ENCODE measurements around the gene PRAMEF6. TPM values are rescaled to one million over a fixed set of nuclear protein-coding genes. Genes with fewer than 3 reads are reported as not detected.

The PRAMEF6 gene
- total and polyA plus RNA-seq, 5 donors from 2014 or later: not detected

Other genes starting within 250 kb of the PRAMEF6 start
- not detected for gene AADACL3, start 231.5 kb downstream of the PRAMEF6 start, total RNA-seq
- not detected for gene AADACL3, start 231.5 kb downstream of the PRAMEF6 start, polyA plus RNA-seq
- gene CFAP107, start 201.4 kb downstream of the PRAMEF6 start, total RNA-seq: not detected
- gene CFAP107, start 201.4 kb downstream of the PRAMEF6 start, polyA plus RNA-seq: not detected
- not detected for gene PRAMEF12, start 173.8 kb downstream of the PRAMEF6 start, total RNA-seq
- not detected for gene PRAMEF12, start 173.8 kb downstream of the PRAMEF6 start, polyA plus RNA-seq
- not detected for gene PRAMEF1, start 156.2 kb downstream of the PRAMEF6 start, total RNA-seq
- gene PRAMEF1, start 156.2 kb downstream of the PRAMEF6 start, polyA plus RNA-seq: not detected
- not detected for gene PRAMEF11, start 116.2 kb downstream of the PRAMEF6 start, total RNA-seq
- gene PRAMEF11, start 116.2 kb downstream of the PRAMEF6 start, polyA plus RNA-seq: not detected
- not detected for gene HNRNPCL1, start 98.9 kb downstream of the PRAMEF6 start, total RNA-seq
- gene HNRNPCL1, start 98.9 kb downstream of the PRAMEF6 start, polyA plus RNA-seq: under 1 TPM in 1 of 4 donors, not detected in 3; 0.17 TPM
- not detected for gene PRAMEF2, start 90.5 kb downstream of the PRAMEF6 start, total RNA-seq
- gene PRAMEF2, start 90.5 kb downstream of the PRAMEF6 start, polyA plus RNA-seq: not detected
- not detected for gene PRAMEF4, start 61.4 kb downstream of the PRAMEF6 start, total RNA-seq
- not detected for gene PRAMEF4, start 61.4 kb downstream of the PRAMEF6 start, polyA plus RNA-seq
- gene PRAMEF10, start 49.3 kb downstream of the PRAMEF6 start, total RNA-seq: not detected
- gene PRAMEF10, start 49.3 kb downstream of the PRAMEF6 start, polyA plus RNA-seq: not detected
- gene PRAMEF7, start 31.0 kb downstream of the PRAMEF6 start, total RNA-seq: not detected
- not detected for gene PRAMEF7, start 31.0 kb downstream of the PRAMEF6 start, polyA plus RNA-seq
- not detected for gene PRAMEF27, start 109.0 kb upstream of the PRAMEF6 start, total RNA-seq
- not detected for gene PRAMEF27, start 109.0 kb upstream of the PRAMEF6 start, polyA plus RNA-seq
- not detected for gene HNRNPCL3, start 113.2 kb upstream of the PRAMEF6 start, total RNA-seq
- gene HNRNPCL3, start 113.2 kb upstream of the PRAMEF6 start, polyA plus RNA-seq: not detected
- gene PRAMEF25, start 123.2 kb upstream of the PRAMEF6 start, total RNA-seq: not detected
- gene PRAMEF25, start 123.2 kb upstream of the PRAMEF6 start, polyA plus RNA-seq: not detected
- gene HNRNPCL2, start 169.3 kb upstream of the PRAMEF6 start, total RNA-seq: not detected
- not detected for gene HNRNPCL2, start 169.3 kb upstream of the PRAMEF6 start, polyA plus RNA-seq
- not detected for gene PRAMEF26, start 208.4 kb upstream of the PRAMEF6 start, total RNA-seq
- gene PRAMEF26, start 208.4 kb upstream of the PRAMEF6 start, polyA plus RNA-seq: not detected
- not detected for gene HNRNPCL4, start 218.1 kb upstream of the PRAMEF6 start, total RNA-seq
- gene HNRNPCL4, start 218.1 kb upstream of the PRAMEF6 start, polyA plus RNA-seq: not detected
- not detected for gene PRAMEF9, start 224.3 kb upstream of the PRAMEF6 start, total RNA-seq
- gene PRAMEF9, start 224.3 kb upstream of the PRAMEF6 start, polyA plus RNA-seq: not detected

All from CD4-positive, CD25-positive, alpha-beta regulatory T cell (primary cell).